ENCODE results near the gene C16orf46. TPM values are rescaled to one million over a fixed set of nuclear protein-coding genes. Genes with fewer than 3 reads are reported as not detected.

Gene C16orf46, protein sequence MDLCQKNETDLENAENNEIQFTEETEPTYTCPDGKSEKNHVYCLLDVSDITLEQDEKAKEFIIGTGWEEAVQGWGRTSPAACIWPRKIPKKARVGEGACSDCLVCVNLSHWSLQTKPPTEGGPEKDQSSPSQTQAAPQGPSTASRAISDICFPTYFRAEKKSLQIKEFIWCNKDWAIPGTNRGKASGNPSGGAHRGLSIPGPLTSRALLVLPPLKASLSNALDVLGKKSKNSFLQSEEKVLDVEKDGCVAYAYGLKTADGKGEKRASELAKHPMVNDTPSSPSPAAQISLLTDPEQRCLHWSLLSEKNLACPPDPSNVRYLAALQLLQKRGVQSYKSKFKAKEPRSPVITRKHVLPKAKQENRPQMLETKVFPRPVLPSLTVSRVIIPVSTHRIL
- total RNA-seq (2022; extraction: Qiagen RNA extraction; ENCODE audit: low read depth): 0.65 to 2.0 TPM (median 1.1 TPM) in 5 replicates

DNA sequence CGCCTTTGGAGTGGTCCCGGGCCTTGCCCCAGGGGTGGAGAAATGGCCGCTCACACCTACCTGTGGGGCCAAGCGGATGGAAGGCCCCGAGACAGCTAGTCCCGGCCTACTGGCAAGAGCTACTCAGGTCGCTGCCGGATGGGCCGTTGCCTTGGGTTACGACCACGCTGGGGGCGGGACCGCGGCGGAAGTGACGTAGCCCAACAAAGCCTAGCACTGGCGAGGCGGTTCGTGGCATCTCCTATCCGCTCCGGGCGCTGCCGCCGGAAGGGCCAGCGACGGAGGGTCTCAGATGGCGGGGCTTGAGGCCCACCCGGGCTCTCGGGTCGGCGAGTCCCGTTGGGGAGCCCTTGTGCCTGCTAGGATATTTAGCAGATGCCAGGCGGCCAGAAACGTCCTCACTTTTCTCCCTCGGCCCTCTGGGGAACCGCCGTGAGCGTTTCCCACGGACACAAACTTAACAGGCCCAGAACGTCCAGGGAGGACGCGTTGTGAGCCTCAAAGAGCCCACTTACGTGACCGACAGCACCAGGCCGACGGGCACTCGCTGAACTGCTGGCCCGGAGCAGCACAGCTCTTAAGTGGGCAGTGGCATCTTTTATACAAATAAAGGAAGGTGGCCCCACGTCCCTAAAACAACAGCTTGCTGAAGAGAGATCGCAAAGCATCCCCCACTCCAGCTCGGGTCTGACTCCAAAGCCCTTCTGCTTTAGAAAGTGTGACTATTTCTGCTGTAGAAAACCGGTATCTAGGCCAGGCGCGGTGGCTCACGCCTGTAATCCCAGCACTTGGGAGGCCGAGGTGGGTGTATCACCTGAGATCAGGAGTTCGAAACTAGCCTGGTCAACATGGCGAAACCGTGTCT lies at the start of gene C16orf46:
Gene C16orf46 (minus strand): TSS at position 163 of the 865 bp plus-strand sequence. CDS start 13,283 bp downstream, outside the sequence.

GRCh38 chr16:81095953-81096714 lies 19.1 kb upstream of the C16orf46 start, which contains the start of gene GCSH:
GCSH (minus strand) TSS chr16:81096395; CDS start chr16:81096278, 117 bp downstream.

DNA sequence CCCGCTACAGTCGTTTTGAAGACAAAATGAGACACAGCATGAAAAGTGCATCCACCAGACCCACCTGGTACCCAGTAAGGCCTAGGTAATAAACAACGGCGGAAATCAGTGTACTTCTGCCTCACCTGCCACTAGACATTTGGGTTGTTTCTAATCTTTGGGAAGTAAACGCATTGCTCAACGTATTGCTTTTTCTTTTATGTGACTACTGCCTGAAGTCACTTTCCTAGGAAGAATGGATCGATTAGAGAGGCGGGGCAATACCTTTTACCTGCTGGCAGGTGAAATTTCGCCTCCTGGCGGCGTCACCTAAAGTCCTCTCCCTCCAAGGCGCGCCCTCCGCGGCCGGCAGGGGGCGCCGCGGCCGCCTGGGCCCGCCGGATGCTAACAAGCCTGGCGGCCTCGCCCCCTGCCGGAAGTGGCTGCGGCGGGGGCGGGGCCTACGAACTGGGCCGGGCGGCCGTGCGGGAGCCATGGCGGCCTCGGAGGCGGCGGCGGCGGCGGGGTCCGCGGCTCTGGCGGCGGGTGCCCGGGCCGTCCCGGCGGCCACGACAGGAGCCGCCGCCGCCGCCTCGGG lies 41.6 kb downstream of the C16orf46 start, which contains the start of gene ATMIN:
Gene ATMIN (plus strand): TSS at position 445 of the 577 bp plus-strand sequence. CDS start 29 bp downstream, at position 474.

Other genes starting within 250 kb of the C16orf46 start
- 126 to 135 TPM (median 129 TPM) in 5 replicates for gene CMC2, start 70.4 kb downstream of the C16orf46 start, total RNA-seq (2022; extraction: Qiagen RNA extraction; ENCODE audit: low read depth)
- gene CENPN, start 70.0 kb downstream of the C16orf46 start, total RNA-seq (2022; extraction: Qiagen RNA extraction; ENCODE audit: low read depth): 66.6 to 128 TPM (median 67.7 TPM) in 5 replicates
- gene ATMIN, start 41.4 kb downstream of the C16orf46 start, total RNA-seq (2022; extraction: Qiagen RNA extraction; ENCODE audit: low read depth): 30.0 to 37.0 TPM (median 34.2 TPM) in 5 replicates
- 49.1 to 63.3 TPM (median 59.1 TPM) in 5 replicates for gene GCSH, start 19.2 kb upstream of the C16orf46 start, total RNA-seq (2022; extraction: Qiagen RNA extraction; ENCODE audit: low read depth)
- gene BCO1, start 161.5 kb upstream of the C16orf46 start, total RNA-seq (2022; extraction: Qiagen RNA extraction; ENCODE audit: low read depth): 0.73 to 1.6 TPM (median 1.3 TPM) in 5 replicates
- 2.4 to 3.3 TPM (median 2.9 TPM) in 5 replicates for gene GAN, start 237.7 kb upstream of the C16orf46 start, total RNA-seq (2022; extraction: Qiagen RNA extraction; ENCODE audit: low read depth)

Measured in A549 treated with CpdA at 1 μM for 4 hours (cell line).